HG03025 (cell line): ENCODE data around the gene GNGT1.

ENCODE experiments used
- ATAC-seq: cut with Tn5 transposase; IDR thresholded peaks from one replicate; pipeline ENCODE4 v1.9.1; 2021; ENCODE audit warnings: mild to moderate bottlenecking, moderate library complexity; ENCODE audit not compliant: unreplicated experiment, low FRiP score

Gene GNGT1

DNA sequence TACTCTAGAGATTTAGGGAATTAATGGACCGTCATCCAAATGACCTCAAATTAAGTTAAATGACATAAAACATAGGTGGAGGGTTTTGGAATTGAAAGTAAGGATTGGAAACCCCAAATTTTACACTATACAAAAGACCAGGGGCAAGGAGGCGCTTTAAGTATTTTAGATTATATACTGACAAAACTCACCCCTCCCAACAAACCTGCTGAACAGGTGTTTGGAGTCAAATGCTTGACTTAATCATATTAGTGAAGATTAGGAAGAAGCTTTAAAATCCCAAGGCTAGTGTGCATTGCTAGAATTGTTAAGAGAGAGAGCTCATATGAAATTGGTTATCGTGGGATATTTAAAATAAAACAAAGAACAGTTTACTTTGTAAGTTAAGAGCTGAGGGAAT is at the start of gene GNGT1:
TSS of gene GNGT1 (plus strand) at position 301 of the 400 bp plus-strand sequence. CDS start 180 bp downstream, outside the sequence.
- ATAC-seq = no peak

DNA sequence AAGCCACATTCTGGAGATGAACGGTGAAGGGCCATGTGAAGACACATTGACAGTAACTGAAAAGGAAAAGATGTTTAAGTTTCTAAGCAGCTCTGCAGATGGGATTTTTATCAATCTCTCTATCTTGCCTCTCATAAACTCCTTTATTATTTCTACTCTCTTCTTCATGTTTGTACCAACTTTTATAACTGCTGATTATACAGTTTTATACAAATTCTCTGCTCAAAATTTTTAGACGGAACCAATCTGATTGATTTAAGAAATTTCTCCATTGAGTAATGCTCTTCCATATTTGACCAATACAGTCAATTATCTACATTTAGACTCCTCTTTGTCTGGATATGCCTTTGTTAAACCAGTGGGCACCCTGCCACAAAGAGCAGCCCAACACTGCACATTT is 47.5 kb upstream of the GNGT1 start:
- no peak for ATAC-seq

DNA sequence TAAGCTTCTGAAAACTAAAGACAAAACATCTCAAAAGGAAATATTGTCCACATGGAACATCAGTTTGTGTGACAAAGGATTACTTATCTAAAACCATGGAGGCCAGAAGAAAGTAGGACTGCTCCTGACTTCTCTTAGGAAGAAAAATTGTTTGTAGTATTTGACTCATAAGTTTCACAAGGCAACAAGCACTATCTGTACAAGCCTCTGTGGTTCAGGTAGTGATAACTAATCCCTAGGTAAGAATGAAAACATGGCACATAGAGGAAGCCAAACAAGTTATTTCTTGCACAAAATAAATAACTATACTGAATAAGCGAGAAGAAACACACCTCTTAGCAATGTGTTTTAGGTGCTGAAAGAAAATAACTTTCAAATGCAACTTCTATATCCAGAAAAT is 46.1 kb upstream of the GNGT1 start:
- ATAC-seq = no peak

DNA sequence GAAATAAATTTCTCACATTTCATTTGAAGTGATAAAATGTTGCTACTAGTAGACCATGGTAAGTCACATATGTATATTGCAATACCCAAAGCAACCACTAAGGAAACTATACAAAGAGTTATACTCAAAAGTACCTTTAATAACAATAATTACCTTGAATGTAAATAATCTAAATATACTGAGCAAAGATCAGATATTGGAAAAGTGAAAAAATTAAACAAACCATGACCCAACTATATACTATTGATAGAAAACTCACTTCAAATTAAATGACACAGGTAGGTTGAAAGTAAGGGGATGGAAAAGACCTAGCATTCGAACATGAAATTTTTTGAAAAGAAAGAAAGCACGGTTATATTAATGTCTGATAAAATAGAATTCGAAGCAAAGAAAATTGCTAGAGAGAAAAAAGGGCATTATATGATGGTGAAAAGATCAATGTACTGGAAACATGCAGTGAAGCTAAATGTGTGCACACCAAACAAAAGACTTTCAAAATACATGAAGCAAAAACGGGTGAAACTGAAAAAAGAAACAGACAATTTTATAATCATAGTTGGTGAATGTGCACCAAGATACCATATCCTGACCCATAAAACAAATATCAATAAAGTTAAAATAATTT is 44.9 kb upstream of the GNGT1 start:
- ATAC-seq = no peak

DNA sequence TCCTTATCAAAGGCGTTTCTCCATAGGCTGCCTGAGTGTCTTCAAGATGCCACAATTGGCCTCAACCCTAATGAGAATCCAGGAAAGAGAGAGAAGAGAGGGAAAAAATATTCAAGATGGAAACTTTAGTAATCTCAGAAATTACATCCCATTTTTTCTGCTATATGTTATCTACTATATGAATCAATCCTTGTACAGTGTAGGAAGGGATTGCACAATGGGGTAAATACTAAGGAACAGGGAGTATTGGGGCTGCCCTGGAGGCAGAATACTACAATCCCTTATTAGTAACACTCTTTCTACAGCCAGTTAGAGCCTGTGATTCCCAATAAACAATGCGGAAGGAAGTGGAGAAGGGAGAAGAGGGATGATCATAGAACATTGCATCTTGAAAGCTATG is 43.7 kb upstream of the GNGT1 start:
- ATAC-seq = no peak

DNA sequence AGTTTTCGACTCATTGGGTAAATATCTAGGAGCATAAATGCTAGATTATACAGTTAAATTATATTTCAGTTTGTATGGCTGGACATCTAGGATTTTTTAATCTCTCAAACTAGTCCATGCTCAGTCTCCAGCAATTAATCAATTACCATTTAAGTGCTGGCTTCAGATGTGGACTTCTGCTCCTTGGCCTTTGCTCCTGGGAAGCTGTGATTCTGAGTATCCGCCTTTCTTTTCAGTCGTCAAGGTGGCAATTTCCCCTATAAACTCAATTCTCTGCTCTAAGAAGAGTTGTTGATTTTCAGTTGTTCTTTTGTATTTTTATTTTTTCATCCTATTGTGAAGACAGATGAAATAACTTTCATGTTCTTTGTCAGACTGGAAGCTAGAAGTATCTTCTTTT is 39.5 kb upstream of the GNGT1 start:
- no peak for ATAC-seq

DNA sequence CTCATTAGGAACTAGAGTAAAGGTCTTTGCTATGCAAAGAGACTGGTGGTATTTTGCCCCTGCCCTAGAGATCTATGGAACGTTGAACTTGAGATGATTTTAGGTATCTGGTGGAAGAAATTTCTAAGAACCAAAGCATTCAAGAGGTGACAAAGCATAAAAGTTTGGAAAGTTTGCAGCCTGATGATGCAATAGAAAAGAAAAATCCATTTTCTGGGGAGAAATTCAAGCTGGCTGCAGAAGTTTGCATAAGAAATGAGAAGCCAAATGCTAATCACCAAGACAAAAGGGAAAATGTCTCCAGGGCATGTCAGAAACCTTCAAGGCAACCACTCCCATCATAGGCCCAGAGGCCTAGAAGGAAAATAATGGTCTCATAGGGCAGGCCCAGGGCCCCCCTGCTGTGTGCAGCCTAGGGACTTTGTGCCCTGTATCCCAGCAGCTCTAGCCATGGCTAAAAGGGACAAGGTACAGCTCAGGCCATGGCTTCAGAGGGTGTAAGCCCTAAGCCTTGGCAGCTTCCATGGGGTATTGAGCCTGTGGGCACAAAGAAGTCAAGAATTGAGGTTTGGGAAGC is 32.3 kb upstream of the GNGT1 start:
- no peak for ATAC-seq

DNA sequence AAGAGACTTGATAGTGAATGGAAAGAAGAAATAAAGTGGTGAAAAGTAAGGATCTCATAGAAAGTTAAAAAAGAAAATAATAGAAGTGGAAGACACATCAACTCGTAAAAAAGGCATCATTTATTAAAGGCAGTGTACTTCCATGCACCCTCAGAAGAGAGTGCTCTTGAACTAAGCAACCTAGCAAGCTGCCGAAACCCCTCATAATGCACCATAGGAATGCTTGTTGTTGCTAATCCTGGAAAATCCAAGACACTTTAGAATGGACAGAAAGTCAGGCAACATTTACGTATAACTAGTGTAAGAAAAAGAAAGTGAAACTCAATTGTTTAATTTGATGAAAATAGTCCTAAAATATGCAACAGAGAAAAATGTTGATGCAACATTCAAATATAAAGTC is 28.6 kb upstream of the GNGT1 start:
- no peak for ATAC-seq

DNA sequence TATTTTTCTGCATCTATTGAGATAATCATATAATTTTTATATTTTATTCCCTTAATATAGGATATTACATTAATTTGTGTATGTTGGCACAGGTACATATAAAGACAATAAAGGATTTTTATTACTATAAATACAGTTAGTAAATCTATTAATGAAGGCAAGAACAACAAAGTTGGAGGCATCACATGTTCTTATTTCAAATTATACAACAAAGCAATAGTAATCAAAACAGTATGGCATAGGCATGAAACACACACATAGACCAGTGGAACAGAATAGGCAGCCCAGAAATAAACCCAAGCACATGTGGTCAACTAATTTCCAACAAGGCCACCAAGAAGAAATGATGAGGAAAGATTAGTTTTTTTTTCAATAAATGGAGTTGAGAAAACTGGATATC is 27.0 kb upstream of the GNGT1 start:
- ATAC-seq = no peak

DNA sequence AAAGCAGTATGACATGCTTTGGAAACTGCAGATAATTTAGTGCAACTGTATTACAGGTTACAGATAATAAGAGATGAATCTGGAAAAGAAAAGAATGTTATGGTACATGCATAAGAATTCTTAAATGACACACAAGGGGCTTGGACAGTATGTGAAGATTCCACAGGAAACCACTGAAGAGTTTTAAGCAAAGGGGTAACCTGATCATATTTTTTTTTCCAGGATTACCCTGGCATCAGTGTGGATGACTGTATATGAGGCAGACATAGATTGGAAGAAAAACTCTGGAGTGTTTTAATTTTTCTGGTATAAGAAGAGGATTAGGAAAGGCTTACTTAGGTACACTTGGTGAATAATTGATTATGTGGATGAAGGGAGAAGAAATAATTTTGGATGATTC is 23.9 kb upstream of the GNGT1 start:
- no peak for ATAC-seq

DNA sequence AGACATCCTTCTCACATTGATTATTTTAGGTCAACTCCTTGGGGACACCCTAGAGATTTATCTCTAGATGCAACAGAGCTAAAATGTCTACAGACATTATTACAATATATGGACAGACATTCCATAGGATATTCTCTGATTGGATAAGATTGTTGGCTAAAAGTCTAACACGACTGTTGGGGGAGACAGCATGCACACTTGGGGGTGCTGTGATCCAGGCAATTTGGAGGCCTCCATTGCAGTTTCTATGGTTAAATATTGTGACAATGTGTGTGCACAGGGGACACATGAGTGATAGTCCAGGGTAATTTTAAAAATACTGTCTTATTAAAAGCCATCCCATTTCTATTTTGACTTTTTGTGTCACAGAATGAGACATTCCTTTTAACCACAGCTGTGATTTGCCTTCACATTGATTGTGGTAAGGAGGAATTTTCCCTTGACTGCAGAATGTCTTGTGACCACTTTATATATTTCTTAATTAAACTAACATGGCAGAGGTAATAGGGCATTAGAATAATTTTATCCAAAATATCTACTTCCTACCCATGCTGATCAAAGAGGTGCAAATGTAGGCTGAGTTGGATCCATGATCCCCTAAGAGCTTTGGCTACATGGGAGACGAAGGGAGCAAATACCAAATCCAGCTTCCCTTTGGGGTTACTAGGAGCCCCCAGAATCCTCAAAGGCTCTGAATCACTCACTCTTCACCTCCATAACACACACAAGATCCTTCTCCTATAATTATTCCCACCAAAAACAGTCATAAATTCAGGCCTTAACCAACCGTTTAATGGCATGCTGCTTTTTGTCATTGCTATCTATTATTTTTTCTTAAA is 23.1 kb upstream of the GNGT1 start:
- no peak for ATAC-seq

DNA sequence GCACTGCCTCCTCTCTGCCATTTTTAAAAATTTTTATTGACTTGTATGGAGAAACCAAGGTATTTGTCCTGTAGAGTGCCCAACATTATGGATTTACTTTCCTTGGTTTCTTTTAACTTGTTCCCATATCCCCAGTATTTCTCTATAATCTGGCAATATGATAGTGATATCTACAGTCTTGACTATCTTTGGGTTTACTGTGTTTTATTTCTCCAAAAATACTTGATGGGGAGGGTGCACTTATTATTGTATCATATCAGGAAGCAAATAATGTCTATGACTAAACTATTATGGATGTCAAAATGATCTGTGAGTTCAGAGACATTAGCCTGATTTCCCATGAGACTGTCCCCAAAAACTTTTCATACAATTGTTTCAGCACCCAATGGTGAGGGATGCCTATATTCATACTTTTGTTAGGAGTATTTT is 22.4 kb upstream of the GNGT1 start:
- ATAC-seq = no peak

DNA sequence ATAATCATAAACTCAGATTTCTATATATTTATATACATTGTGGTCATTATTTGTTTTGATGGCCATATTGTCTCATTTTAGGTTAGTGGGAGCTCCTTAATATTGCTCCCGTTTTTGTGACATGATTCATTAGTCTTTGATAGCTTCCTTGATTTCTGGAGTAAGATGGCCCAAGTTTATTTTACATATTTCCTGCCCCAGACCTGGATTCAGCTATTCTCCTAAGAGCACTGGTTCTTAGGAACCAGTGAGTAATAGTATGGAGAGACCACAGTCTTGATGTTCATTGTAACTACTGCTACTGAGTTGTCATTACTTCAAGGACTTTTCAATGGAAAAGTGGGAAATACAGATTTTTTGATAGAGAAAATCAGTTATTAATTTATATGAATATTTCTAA is 21.8 kb upstream of the GNGT1 start:
- ATAC-seq = no peak

DNA sequence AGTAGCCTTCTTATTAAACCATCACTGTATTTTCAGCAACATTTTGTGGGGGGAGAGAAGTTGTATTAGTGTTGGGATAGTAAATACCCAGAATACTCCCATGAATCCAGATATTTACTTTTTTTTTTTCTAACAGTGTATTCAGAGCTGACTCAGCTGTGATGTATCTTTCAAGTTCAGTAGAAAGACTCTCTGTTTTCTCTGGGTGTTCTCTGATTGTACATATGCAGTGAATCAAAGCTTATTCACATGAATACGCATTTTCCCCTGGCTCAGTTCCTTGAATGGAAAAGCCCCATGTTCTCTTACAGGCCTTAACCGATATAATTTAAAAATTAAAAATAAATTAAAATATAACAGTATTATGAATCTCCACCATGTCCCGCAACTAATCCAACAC is 17.1 kb upstream of the GNGT1 start:
- ATAC-seq = no peak

DNA sequence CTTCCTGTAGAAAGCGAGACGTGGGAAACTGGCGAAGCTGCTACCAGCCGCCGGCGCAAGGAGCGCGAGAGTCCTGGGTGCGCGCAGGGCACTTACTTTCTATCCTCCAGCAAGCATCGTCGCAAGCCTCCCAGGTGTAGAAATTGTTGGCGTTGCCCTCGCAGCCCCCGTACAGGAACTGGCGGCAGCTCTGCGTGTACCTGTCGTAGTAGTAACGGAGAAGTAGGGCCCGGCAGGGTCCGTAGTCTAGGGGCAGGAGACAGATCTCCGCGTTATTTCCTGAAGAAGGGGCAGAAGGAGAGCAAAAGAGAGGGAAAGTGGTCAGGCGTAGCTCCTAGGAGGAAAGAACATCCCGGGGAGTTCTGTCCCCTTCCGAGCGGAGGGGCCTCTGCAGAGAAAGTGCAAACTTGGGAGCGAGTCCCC is 16.3 kb upstream of the GNGT1 start:
- no peak for ATAC-seq

DNA sequence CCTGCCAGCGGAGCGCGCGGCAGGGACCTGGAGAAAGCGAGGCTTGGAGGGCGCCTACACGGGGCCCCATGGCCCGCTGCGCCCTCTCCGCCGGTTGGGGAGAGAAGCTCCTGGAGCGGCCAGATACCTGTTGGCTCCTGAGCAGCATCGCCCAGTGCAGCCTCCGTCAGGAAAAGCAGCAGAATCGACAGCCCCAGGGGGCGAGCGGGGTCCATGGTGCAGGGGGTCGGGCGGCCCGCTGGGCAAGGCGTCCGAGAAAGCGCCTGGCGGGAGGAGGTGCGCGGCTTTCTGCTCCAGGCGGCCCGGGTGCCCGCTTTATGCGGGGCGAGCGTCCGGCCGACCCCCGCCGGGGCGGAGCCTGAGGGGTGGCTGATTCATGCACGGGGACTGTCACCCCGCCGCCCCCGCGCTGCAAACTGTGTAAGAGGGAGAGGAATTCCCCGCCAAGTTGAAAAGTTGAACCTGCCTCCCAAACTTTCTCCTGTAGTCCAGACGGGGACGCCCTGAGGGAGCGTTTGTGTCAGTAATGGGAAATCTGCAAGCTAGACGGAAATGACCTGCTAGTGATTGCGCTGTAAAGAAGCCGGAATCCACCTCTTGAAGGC is 15.8 kb upstream of the GNGT1 start, which contains the start of gene TFPI2:
TSS of gene TFPI2 (minus strand) at position 290 of the 605 bp plus-strand sequence. CDS start at position 215, 75 bp downstream.
- ATAC-seq = no peak

DNA sequence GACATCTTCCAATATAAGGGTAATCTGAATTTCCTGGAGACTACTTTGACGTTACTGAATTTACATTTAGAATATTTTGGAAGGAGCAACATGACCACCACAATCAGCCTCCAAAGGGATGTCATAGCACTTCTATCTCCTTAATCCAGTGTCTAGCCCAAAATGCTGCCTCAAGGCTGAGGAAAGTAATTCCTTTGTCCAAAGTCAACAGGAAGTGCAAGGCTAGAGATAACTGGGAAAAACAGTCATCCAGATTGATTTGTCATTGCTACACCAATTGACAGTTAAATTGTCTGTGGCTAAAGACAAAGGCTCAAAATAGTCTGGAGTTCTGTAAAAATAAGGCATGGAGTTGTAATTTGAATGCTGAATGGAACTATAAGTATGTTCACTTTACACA is 11.9 kb upstream of the GNGT1 start:
- no peak for ATAC-seq

DNA sequence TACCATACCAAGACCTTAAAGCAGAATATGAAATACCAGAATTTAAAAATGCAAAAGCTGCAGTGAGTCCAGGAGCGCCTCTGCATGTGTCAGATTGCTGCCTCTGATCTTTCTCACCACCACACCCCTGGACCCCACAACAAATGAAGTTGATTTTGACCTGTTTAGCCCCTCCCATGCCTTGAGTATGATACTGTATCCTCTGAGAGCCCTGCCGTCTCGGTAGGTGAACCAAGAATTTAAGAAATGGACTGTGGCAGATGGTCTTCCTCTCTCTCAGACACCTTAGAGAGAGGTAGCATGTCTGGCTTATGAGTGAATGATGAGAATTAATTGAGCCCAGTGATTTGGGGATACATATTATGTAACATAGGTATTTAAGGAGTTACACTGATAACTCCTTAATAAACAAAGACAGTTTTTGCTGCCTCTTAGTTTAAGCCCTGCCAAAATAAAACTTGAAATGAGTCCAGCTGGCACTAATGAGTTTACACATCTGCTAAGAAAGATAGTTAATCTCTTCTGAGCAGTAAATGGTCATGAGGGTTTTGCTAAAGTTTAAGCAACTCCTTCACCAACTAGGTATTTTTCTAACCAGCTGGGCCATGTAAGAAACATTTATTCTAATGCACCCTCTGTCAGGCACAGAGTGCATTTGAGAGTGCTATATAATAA is 11.3 kb upstream of the GNGT1 start:
- ATAC-seq = no peak

DNA sequence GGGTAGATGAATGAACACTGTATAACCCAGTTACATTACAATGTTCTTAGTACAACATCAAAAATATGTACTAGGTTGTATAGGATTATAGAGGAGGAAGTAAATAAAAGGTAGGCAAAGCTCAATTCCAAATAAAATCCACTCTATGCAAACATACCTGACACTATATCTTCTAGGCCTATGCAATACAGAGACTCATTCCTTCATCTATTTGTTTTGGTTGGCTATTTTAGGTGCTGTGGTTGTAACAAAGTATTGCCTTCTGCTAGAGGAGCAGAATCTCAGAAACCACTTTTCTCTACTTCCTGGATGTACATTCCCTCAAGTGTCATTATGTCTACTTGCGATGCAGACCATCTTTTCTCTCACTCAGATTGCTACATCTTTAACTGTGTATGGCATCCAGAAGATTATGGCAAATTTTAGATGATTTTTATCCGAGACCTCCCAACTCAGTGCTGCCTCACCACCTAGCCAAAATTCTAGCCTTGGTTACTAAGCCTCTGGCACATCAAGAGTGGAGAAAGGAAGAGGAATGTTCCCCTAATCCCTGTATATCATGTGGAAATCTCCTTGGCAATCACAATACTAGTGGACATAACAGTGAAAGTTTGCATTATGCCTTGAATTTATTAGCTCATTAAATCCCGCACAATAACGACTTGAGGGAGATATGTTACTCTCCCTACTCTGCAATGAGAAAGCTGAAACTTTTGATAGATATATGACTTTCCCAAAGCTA is 10.3 kb upstream of the GNGT1 start:
- ATAC-seq = no peak

DNA sequence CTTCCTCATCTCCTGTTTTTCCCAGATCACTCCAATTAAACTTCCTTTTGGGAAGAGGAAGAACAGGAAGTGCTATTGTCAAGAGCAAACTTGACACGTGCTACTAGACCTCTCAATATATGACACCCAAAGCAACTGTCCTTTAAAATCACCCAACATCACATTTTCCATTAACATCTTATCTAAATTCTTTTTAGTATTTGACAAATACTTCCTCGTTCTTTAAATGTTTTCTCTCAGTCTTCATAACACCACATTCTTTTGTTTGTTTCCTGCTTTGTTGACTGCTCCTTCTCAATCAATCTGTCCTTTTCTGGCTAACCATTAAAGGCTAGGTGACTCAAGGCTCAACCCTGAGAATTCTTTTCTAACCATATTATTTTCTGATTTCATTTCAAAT is 8.7 kb upstream of the GNGT1 start:
- ATAC-seq = no peak
